ENCODE data around the gene EXOC6B. TPM values are rescaled to one million over a fixed set of nuclear protein-coding genes. Genes with fewer than 3 reads are reported as not detected.
A peak's percentile ranks its signal among the peaks of the same experiment; 100 is the strongest.

Gene EXOC6B
- total RNA-seq, 2 experiments from 2014 or later, result 16.9 to 17.5 TPM

GRCh38 chr2:72127401-72128058 is 698.3 kb downstream of the EXOC6B start:
- Mint-ChIP-seq H3K4me1 (ENCODE audit: low read depth) (no peaks in the 10 kb centered on the region), H3K4me3 (no peak overlapping the region), H3K27me3 (peaks cover 28% of the 10 kb centered on the region), H3K9me3 (no peaks in the 10 kb centered on the region), H3K36me3 (ENCODE audit: low read depth) (no peaks in the 10 kb centered on the region), H3K27ac (no peak overlapping the region)
- H3K27me3 ChIP-seq (ENCODE audit: control insufficient read depth in 1 of 2, insufficient read depth in 2 of 2, low read length in 2 of 2), result peaks cover 0 to 3% of the 10 kb centered on the region in 2 experiments
- H3K4me3 ChIP-seq (ENCODE audit: low read length), result no peak overlapping the region
- H3K27ac ChIP-seq (ENCODE audit: low read depth in 1 of 2, low read length in 2 of 2), result no peak overlapping the region
- DNase-seq (peak in 1 of 14 experiments; percentile 24), ATAC-seq (ENCODE audit: poor library complexity) (no peak)
- H3K4me1 ChIP-seq (ENCODE audit: insufficient read depth, low read length), result no peaks in the 10 kb centered on the region
- H3K36me3 ChIP-seq (ENCODE audit: insufficient read depth, low read length), result no peaks in the 10 kb centered on the region
- ChIA-PET CTCF (no interaction called here), POLR2A (no interaction called here)
- TF ChIP-seq, protein P1, sequence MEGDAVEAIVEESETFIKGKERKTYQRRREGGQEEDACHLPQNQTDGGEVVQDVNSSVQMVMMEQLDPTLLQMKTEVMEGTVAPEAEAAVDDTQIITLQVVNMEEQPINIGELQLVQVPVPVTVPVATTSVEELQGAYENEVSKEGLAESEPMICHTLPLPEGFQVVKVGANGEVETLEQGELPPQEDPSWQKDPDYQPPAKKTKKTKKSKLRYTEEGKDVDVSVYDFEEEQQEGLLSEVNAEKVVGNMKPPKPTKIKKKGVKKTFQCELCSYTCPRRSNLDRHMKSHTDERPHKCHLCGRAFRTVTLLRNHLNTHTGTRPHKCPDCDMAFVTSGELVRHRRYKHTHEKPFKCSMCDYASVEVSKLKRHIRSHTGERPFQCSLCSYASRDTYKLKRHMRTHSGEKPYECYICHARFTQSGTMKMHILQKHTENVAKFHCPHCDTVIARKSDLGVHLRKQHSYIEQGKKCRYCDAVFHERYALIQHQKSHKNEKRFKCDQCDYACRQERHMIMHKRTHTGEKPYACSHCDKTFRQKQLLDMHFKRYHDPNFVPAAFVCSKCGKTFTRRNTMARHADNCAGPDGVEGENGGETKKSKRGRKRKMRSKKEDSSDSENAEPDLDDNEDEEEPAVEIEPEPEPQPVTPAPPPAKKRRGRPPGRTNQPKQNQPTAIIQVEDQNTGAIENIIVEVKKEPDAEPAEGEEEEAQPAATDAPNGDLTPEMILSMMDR (IDR thresholded peaks at IDR 0.05), result no peak
- H3K9me3 ChIP-seq (ENCODE audit: control insufficient read depth in 1 of 2, insufficient read depth in 1 of 2, low read length in 2 of 2), result peaks cover 0 to 19% of the 10 kb centered on the region in 2 experiments
- intact Hi-C loops (cut with DNase I, micrococcal nuclease), result no loop called here

DNA sequence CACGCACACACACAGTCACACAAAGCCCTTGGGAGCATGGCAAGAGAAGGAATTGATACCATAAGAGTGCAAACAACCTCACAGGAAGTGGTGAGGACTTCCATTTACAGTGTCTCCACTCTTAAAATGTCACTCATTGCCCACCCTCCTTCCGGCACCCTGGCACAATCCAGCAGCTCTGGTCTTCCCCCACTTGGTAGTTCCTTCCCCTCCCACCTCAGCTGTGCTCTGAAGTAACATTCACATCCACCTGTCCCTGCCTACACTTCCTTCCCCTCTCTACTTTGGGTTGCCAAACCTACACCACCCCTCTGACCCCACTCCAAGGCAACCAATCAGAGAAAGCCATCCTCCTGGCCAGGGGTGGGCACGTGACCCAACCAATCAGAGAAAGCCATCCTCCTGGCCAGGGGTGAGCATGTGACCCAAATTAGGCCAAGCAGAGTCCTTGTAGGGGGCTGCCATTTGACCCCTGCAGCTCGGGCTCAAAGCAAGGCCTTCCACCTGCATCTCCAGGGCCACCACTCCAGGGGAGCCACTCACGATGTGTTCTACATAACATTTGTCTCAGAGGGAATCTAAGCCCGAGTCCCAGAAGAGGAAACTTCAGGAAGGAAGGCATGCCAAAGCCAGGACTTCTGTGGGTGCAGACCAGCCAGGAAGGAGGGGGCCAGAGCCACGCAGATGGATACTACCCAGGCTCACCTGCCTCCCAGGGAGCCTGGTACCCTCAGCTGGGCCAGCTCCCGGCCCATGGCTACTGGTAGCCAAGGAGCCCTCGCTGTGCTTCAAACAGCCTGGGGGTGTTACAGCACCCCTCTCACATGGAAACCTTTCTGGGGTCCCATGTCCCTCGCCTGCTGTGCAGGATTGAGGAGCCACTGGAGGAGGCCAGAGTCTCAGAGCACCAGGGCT is 699.4 kb downstream of the EXOC6B start:
- ATAC-seq (ENCODE audit: poor library complexity) (no peak), DNase-seq (no peak)
- TF ChIP-seq, protein P1 (IDR thresholded peaks at IDR 0.05), result no peak
- Mint-ChIP-seq H3K4me3 (no peak overlapping the region), H3K36me3 (ENCODE audit: low read depth) (no peaks in the 10 kb centered on the region), H3K27me3 (peaks cover 33% of the 10 kb centered on the region), H3K4me1 (ENCODE audit: low read depth) (no peaks in the 10 kb centered on the region), H3K27ac (no peak overlapping the region), H3K9me3 (no peaks in the 10 kb centered on the region)
- intact Hi-C loops (cut with DNase I, micrococcal nuclease), result no loop called here
- H3K4me1 ChIP-seq (ENCODE audit: insufficient read depth, low read length), result no peaks in the 10 kb centered on the region
- no peak overlapping the region for H3K27ac ChIP-seq (ENCODE audit: low read depth in 1 of 2, low read length in 2 of 2)
- peaks cover 0 to 6% of the 10 kb centered on the region in 2 experiments for H3K27me3 ChIP-seq (ENCODE audit: control insufficient read depth in 1 of 2, insufficient read depth in 2 of 2, low read length in 2 of 2)
- ChIA-PET CTCF (no interaction called here), POLR2A (no interaction called here)
- peaks cover 0 to 16% of the 10 kb centered on the region in 2 experiments for H3K9me3 ChIP-seq (ENCODE audit: control insufficient read depth in 1 of 2, insufficient read depth in 1 of 2, low read length in 2 of 2)
- H3K36me3 ChIP-seq (ENCODE audit: insufficient read depth, low read length), result no peaks in the 10 kb centered on the region
- no peak overlapping the region for H3K4me3 ChIP-seq (ENCODE audit: low read length)

Other genes with a start within 250 kb of the EXOC6B start
- gene SPR, start 61.4 kb upstream of the EXOC6B start, total RNA-seq, result not detected
- not detected for gene EMX1, start 91.5 kb upstream of the EXOC6B start, total RNA-seq
- 1 to 10 TPM; 5.1 to 5.4 TPM for gene SFXN5, start 245.7 kb upstream of the EXOC6B start, total RNA-seq